Activated CD4-positive, alpha-beta T cell treated with anti-CD3 and anti-CD28 coated beads, Interleukin-2, amount 50 U/mL, for 16 hours (primary cell): ENCODE measurements around the gene SLC19A2.

Experiments used
- DNase-seq: peaks from one replicate; pipeline ENCODE4 v3.0.0-alpha.2; 2020

Gene SLC19A2

GRCh38 chr1:169474302-169474995 lies 11.3 kb downstream of the SLC19A2 start:
- no peak for DNase-seq

GRCh38 chr1:169473347-169473746 lies 12.4 kb downstream of the SLC19A2 start:
- no peak for DNase-seq

- no peak for DNase-seq
These were observed 13.0 kb downstream of the SLC19A2 start for GRCh38 chr1:169472738-169473137.

GRCh38 chr1:169468982-169469381 lies 16.8 kb downstream of the SLC19A2 start:
- no peak for DNase-seq

- DNase-seq = no peak
These were observed 19.2 kb downstream of the SLC19A2 start for GRCh38 chr1:169466259-169467230.

GRCh38 chr1:169465281-169465680 lies 20.5 kb downstream of the SLC19A2 start:
- DNase-seq = no peak

GRCh38 chr1:169462385-169462784 lies 23.4 kb downstream of the SLC19A2 start:
- no peak for DNase-seq

- DNase-seq = peak; percentile 37
These were observed 24.2 kb downstream of the SLC19A2 start for GRCh38 chr1:169461390-169462000.

- DNase-seq = peak; percentile 29
These were observed 25.4 kb downstream of the SLC19A2 start for GRCh38 chr1:169460191-169460833.

GRCh38 chr1:169457443-169457842 lies 28.3 kb downstream of the SLC19A2 start:
- DNase-seq = no peak

GRCh38 chr1:169456029-169456428 lies 29.7 kb downstream of the SLC19A2 start:
- no peak for DNase-seq

GRCh38 chr1:169452921-169453320 lies 32.8 kb downstream of the SLC19A2 start:
- no peak for DNase-seq

- no peak for DNase-seq
These were observed 34.4 kb downstream of the SLC19A2 start for GRCh38 chr1:169451218-169451824.

GRCh38 chr1:169443923-169444322 lies 41.8 kb downstream of the SLC19A2 start:
- no peak for DNase-seq

- DNase-seq = peak; percentile 72
These were observed 58.6 kb downstream of the SLC19A2 start, which contains the start of gene CCDC181 for GRCh38 chr1:169427081-169427641. Gene CCDC181, minus strand, starts transcription at chr1:169427474. Its CDS starts 2,547 bp downstream, at chr1:169424927.

- no peak for DNase-seq
These were observed 59.5 kb downstream of the SLC19A2 start for GRCh38 chr1:169426174-169426705.

GRCh38 chr1:169421309-169421708 lies 64.4 kb downstream of the SLC19A2 start:
- no peak for DNase-seq

GRCh38 chr1:169414952-169415351 lies 70.8 kb downstream of the SLC19A2 start:
- DNase-seq = no peak
